SH-SY5Y (cell line): Measurements from ENCODE around the gene OSBPL8.

ENCODE experiments used
- GATA2 ChIP-seq: IDR thresholded peaks from 2 replicates; pipeline ENCODE4 v1.6.1; 2011; ENCODE audit warnings: mild to moderate bottlenecking, low read depth, low read length
- GATA3 ChIP-seq: IDR thresholded peaks from 2 replicates; pipeline ENCODE4 v1.6.1; 2011; ENCODE audit warnings: low read depth, mild to moderate bottlenecking, low read length, moderate library complexity

Gene OSBPL8

DNA sequence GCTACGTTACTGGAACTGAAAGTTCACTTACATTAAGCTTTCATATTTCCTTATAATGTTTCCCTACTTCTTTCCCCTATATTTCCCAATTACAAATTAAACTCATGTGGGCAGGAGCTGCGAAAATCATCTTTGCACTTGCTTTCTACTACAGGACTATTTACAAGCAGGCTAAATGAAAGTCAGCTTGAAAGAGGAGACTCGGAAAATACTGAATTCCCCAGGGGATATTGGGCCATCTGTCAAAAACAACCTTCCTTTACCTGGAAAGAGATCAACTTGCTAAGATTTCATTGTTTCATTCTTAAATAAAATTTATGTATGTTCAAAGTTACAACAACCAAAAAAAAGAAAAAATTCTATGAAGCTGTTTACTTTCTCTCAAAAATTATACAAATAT lies 118.6 kb downstream of the OSBPL8 start:
- no peak for TF ChIP-seq GATA2
- TF ChIP-seq GATA3, result no peak

DNA sequence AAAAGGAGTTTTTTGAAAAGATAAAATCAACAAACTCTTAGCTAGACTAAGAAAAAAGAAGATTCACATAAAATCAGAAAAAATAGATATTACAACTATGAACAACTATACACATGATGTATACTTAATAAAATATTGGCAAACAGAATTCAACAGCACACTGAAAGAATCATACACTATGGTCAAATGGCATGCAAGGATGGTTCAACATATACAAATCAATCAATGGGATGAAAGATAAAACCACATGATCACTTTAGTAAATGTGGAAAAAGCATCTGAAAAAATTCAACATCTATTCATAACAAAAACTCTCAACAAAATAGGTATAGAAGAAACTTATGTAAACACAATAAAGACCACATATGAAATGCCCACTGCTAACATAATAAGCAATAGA lies 126.8 kb downstream of the OSBPL8 start:
- no peak for TF ChIP-seq GATA2
- no peak for TF ChIP-seq GATA3

DNA sequence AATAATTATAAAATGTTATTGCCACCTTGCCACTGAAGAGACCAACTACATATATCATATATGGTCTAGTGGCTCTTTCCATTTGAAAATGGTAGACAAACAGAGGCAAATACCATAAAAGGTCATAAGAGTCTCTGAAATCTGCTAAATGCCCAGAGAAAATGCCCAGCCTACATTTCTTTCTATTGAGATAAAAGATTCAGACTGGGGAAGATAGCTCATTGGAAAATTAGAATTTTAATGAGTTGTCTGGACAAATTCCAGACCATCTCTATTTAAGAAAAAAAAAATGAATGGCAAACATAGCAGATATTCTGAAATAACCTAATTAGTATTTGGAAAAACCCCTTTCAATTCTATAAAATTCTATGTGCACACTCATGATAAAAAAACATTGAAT lies 131.5 kb downstream of the OSBPL8 start:
- TF ChIP-seq GATA3, result no peak
- TF ChIP-seq GATA2, result no peak

DNA sequence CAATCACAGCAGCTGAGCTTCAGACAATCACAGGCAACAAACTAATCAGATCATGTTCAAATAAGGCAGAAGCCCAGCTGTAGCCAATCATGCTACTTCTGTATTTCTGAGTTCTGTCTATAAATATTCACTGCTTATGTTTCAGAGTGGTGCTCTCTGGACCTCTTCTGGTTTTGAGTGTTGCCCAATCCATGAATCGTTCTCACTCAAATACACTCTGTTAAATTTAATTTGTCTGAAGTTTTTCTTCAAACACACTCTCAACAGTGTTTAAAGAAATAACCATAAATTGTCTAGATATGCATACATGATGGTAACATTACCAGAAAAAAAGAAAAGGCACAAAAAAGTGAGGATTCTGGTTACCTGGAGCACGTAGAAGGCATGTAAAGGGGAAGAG lies 133.4 kb downstream of the OSBPL8 start:
- TF ChIP-seq GATA2, result no peak
- no peak for TF ChIP-seq GATA3

DNA sequence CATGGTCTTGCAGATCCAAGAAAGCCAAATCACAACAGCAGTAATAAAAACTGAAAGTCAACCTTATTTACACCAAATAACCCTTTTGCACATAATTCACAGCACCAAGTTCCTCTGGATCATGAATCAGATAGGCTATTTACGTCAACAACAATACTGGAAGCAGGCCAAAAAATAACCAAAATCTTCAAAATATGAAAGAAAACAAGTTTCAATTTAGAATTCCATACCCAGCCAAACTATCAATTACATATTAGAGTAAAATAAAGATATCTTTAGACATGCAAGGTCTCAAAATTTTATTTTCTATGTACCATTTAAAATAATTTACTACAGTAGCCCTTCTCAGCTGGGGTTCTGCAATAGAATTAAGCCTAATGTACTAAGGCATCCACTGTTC lies 134.6 kb downstream of the OSBPL8 start:
- no peak for TF ChIP-seq GATA2
- TF ChIP-seq GATA3, result no peak

DNA sequence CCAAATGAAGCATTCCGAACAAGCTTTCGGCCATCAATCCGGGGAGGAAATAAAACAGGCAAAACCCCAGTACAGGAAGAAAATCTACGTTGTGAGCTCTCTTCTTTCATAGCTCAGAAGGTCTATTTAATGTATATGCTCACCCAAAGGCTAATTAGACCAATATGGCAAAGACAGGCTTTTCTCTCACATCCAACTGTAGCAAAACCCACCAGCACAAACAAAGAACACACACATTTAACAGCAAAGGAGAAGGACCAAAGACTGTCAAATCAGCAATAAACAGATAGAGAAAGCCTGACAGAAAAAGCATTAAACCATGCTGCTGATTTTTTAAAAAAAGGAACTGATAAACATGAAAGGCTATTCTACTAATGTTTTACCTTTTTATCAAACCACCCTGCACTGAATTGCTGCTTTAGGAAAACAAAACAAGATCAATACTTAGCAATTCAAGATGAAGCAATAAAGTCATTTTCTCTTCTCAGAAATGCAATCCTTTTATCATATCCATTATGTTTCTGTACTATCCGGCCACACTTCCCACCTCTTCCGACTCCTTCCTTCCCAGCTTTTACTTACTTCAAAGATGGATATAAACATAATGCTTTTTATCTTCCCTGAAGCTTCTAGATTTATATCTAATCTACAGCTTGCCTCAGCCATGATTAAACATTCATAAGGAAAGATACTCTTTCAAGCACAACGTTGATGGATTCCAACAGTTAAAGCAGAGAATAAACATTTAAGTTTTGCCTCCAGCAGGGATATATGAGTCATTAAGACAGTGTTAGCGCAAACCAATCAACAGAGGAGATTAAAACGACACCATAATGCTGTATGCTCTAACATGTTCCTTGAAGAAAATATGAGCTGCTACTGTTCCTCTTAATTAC lies 136.8 kb downstream of the OSBPL8 start:
- 0 out of 2 replicates have a peak, but pooled peaks have one; percentile 17 for TF ChIP-seq GATA2
- 0 out of 2 replicates have a peak, but pooled peaks have one; percentile 36 for TF ChIP-seq GATA3

DNA sequence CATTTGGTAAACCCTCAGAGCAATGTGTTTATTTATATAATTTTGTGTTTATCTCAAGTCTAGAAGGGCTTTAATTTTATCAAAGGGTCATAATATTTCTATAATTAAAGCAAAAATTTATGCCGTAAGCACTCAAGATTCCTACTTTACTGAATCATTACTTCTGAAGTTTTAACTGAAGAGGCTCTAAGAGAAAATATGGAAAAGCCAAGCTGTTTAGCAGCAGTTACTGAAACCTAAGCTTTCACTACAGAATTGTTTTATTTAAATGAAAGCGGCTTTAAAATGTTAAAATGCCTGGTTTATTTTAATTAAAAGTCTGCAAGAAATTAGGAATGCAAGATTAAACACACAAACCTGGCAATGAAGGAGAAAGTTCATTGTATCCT lies 137.4 kb downstream of the OSBPL8 start:
- TF ChIP-seq GATA2, result no peak
- TF ChIP-seq GATA3, result no peak

DNA sequence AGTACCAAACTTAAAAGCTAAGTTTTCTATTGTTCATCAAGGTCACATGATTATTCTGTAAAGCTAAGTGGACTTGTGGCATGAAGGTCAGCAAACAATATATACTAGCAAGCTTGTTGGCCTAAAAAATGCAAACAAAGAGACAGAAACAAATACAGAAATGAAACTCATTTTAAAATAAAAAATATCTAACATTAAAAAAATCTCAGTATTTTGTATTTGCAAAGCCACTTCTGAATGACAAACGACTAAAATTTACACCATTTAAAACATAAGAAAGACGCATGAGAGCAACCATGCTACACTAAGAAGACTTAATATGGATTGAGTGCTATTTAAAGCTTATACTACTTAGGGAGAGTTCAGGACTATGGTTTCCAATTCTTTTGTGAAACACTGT lies 138.5 kb downstream of the OSBPL8 start:
- no peak for TF ChIP-seq GATA2
- TF ChIP-seq GATA3, result no peak

DNA sequence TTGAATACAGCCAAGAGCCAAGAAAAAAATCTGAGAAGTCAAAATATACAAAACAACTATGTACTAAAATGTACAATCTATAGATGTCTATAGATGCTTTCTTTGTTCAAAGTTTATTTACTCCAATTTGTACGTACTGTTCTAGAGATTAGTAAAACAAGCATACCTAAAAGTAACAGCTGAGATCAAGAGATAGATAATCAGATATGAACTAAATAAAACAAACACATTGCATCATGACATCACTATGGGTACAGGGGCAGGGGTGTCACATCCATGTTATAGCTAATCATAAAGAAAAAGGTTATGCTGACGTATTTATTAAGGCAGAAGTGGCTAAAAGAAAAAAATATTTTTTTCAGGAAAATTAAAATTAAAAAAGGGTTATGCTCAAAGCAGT lies 139.3 kb downstream of the OSBPL8 start:
- no peak for TF ChIP-seq GATA3
- TF ChIP-seq GATA2, result no peak

DNA sequence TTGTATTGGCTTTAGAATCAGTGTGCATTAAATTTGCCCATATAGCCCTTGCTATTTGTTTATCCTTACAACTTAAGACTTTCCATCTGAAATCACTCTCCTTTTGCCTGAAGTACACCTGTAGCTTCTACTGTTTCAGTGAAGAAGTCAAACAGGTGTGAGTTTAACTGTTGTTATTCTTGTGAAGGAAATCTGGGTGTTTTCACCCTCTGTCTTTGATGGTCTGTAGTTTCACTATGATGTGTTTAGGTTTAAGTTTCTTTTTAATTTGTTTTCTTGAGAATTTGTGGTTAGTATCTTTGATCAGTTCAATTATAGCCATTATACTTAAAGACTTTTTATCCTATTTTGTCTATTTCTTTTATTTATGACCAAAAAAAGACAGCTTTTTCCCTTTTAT lies 142.5 kb downstream of the OSBPL8 start:
- TF ChIP-seq GATA2 (no peak), GATA3 (no peak)

DNA sequence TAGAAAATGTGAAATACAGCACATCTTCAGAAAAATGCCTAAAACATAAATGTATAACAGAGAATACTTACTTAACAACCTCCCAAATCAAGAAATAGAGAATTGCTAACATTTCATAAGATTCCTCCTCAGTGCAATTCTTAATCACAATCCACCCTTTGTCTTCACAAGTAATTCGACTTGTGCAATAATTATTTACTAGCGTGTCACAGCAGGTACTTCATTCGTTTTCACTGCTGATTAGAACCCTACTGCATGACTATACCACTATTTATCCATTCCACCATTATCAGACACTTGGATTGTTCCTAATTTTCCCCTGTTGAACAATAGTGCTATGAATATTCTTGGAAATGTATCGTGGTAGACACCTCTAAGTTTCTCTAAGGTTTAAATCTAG lies 146.4 kb downstream of the OSBPL8 start:
- TF ChIP-seq GATA3 (no peak), GATA2 (no peak)

DNA sequence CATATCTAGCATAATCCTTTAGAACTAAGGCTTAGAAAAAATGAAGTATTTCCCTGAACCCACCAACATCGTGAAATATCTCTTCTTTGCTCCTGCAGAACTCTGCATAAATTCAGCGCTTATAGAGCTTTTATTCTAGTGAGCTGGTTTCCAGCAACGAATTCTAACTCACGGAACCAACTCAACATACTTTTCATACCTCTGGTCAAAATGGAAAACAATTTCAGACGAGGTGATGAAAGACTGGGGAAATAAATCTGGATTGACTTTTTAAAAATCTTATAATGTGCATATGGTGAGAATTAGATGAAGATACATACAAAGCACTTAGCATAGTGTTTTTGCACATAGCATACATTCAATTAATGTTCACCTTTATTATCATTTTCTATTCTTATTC lies 148.8 kb downstream of the OSBPL8 start:
- TF ChIP-seq GATA2, result no peak

DNA sequence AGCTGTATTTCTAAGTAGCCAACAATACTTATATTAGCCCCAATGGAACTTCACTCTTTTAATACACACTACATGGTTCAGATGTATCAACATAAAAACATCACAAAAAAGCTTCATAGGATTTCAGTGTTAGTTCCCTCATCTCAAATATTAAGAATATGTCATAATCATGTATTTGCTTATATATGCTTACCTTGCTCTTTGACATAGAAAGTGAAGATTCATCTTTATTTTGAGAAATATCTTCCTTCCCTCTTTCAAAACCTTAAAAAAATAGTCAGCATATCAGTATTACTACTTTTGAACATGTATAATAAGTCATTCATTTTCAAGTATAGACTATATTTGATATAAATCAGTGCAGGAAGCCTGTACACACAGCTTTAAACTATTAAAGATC lies 149.2 kb downstream of the OSBPL8 start:
- no peak for TF ChIP-seq GATA2

DNA sequence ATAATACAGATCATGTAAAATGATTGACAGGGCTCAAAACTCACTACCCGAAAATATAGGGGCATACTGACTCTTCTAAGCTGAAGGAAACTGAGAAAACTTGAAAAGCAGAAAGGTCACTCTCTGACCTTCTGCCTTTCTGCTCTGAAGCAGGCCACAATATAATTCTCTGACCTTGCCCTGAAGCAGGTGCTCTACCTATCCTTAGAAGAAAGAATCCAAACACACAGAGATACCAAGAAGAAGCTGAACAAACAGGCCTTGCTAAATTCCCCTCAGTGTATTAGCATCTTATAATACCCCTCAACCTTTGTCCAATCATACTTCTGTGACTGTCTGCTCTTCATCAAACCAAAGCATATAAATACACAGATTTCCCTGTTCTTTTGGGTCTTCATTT lies 150.5 kb downstream of the OSBPL8 start:
- TF ChIP-seq GATA2 (no peak), GATA3 (no peak)

DNA sequence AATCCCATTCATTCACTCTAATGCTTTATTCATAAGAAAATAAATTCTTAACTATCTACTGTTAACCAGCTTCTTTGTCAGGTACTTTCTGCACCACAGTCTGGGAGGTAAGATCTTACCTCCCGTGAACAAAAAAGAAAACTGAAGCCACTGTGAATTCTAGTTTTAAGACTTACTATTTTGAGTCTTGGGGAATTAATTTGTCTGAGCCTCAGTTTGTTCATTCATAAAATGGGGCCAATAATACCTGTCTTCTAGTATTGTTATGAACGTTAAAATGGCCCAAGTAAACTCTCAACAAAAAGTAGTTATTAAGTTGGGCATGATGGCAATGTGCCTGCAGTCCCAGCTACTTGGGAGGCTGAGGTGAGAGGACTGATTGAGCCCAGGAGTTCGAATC lies 151.9 kb downstream of the OSBPL8 start:
- TF ChIP-seq GATA3 (no peak), GATA2 (no peak)

DNA sequence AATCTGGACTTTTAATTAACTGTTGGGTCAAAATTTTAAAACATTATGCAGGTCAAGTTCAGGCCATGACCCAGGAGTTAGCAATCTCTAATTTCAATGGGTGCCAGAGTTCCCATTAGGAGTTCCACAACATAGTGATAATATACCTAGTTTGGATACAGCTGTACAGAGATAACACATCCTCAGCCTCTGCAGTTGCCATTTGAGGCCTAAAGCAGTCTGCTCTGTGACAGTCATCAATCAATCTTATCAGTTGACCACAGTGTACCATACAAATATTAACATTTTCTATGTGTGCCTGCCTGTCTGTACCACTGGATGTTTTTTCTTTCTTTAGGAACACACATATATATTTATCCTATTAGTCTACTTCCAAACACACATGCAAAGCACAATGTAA lies 157.3 kb downstream of the OSBPL8 start:
- TF ChIP-seq GATA2 (peak; percentile 88), GATA3 (no peak)

DNA sequence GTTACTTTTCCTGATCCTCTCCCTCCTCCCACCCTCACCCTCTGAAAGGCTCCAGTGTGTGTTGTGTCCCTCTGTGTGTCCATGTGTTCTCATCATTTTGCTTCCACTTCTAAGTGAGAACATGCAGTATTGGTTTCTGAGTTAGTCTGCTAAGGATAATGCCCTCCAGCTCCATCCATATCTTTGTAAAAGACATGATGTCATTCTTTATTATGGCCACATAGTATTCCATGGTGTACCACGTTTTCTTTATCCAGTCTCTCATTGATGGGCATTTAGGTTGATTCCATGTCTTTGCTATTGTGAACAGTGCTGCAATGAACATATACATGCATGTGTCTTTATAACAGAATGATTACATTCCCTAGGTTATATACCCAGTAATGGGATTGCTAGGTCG lies 159.4 kb downstream of the OSBPL8 start:
- no peak for TF ChIP-seq GATA2
- TF ChIP-seq GATA3, result no peak
